Vagina (tissue), 2 donors: ENCODE data around the gene BRMS1.

Experiments
- CTCF ChIP-seq, 3 experiments: fragments of 450-650 bp in 2 of 3; fragments of 200-600 bp in 1 of 3; sonication (generic) in 1 of 3; IDR thresholded peaks; one replicate each; pipeline ENCODE4 v1.5.1; 2017 to 2019; ENCODE audit warnings: antibody characterized with exemption in 3 of 3, mild to moderate bottlenecking in 2 of 3, moderate library complexity in 2 of 3
- POLR2A ChIP-seq, 2 donors: fragments of 450-650 bp; IDR thresholded peaks; one replicate each; pipeline ENCODE4 v1.6.1; 2017; ENCODE audit warnings: antibody characterized with exemption in 2 of 2, mild to moderate bottlenecking in 2 of 2, moderate library complexity in 2 of 2

GRCh38 chr11:66299186-66299585 lies 45.7 kb downstream of the BRMS1 start:
- TF ChIP-seq POLR2A (IDR thresholded peaks at IDR 0.05) (no peak), CTCF (IDR thresholded peaks at IDR 0.05) (no peak)
